ENCODE measurements around the gene SH3GLB1. TPM values are rescaled to one million over a fixed set of nuclear protein-coding genes. Genes with fewer than 3 reads are reported as not detected.

The SH3GLB1 gene
- total RNA-seq, 2 experiments from 2014 or later, result 17.7 to 37.5 TPM

- Histone ChIP-seq H3K4me3 (ENCODE audit: low read depth, low read length, poor library complexity, severe bottlenecking) (peak overlapping the region; percentile 82), H3K79me2 (ENCODE audit: insufficient read depth, low read depth, low read length) (peaks cover 38% of the 10 kb centered on the region), H3K9me3 (ENCODE audit: low read length) (no peaks in the 10 kb centered on the region), H3K4me1 (ENCODE audit: insufficient read depth, low read length, poor library complexity, severe bottlenecking) (peaks cover 30% of the 10 kb centered on the region), H3K27ac (ENCODE audit: low read depth, low read length, poor library complexity, severe bottlenecking) (peak overlapping the region; percentile 89), H4K20me1 (ENCODE audit: insufficient read depth, low read length) (peaks cover 22% of the 10 kb centered on the region; the same call in 1 of the 2 replicates), H3K9me2 (ENCODE audit: insufficient read depth, low read length) (no peaks in the 10 kb centered on the region), H3K4me2 (ENCODE audit: low read length) (peak overlapping the region; percentile 90), H3K36me3 (ENCODE audit: insufficient read depth, low read length) (peaks cover 17% of the 10 kb centered on the region), H2AFZ (ENCODE audit: low read length) (peak overlapping the region; percentile 97)
- peak; percentile 82 for DNase-seq (ENCODE audit: low spot score)
- BruUV-seq (replicated peaks), result no TSS peak
- no peak for TF ChIP-seq CTCF (conservative IDR thresholded peaks at IDR 0.05; ENCODE audit: low read length)
- TF ChIP-seq EZH2phosphoT487 (IDR thresholded peaks at IDR 0.05; ENCODE audit: borderline replicate concordance, low read depth, low read length), result no peak
- POLR2A ChIA-PET, result interaction anchor here (0.5 to 5.5 kb wide), 16 partner anchors 8 to 1618 kb away, joined by 3 to 48 read pairs (median 4); partner anchors contain the start of genes HS2ST1 and SELENOF
- CTCF ChIA-PET (ENCODE audit: unreplicated experiment), result interaction anchor here (0.6 to 1.9 kb wide), 3 partner anchors 8 to 708 kb away, joined by 3 to 4 read pairs (median 3); no protein-coding TSS in a partner anchor
- intact Hi-C loops (cut with micrococcal nuclease; ENCODE audit: unreplicated experiment), result loop anchor here (1.0 to 10.0 kb wide), 7 partner anchors 87 to 621 kb away; partner anchors contain the start of genes HS2ST1, LMO4 and SELENOF
Observed at GRCh38 chr1:86703696-86704457, 499 bp upstream of the SH3GLB1 start.

DNA sequence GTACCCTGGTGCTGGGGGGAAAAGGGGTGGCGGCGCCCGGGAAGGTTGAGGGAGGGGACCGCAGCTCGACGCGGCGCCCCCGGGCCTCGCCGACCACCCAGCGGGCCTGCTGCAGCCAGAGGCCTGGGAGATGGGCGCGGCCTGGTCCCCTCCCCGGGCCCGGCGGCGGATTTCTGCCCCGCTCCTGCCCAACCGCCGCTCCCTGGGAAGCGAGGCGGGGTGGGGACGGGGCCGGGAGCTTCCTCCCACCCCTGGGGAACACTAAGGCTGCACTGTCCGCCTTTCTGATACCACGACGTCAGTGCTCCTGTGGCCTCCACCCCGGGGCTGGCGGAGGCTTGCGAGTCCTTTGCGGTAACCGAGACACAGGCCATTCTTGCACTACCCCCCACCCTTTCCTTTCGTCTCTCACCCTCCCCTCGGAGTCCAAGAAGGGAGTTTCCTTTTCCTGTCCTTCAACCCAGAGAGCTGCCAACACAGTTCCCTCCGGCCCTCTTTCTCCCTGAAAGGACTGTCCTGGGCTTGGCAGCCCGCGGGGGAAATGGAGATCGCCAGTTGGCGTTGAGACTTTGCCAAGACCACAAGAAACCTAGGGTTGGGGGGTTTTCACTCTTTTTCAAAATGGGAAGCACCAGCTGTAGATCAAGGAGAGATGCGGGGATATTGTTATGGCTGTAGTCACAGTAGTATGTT is 742 bp downstream of the SH3GLB1 start:
- H3K36me3 ChIP-seq (ENCODE audit: insufficient read depth, low read length), result peaks cover 23% of the 10 kb centered on the region
- H2AFZ ChIP-seq (ENCODE audit: low read length), result peak overlapping the region; percentile 97; the same call in 1 of the 2 replicates
- peaks cover 30% of the 10 kb centered on the region for H3K4me1 ChIP-seq (ENCODE audit: insufficient read depth, low read length, poor library complexity, severe bottlenecking)
- H3K79me2 ChIP-seq (ENCODE audit: insufficient read depth, low read depth, low read length), result peaks cover 50% of the 10 kb centered on the region
- TF ChIP-seq CTCF (conservative IDR thresholded peaks at IDR 0.05; ENCODE audit: low read length), result no peak
- TF ChIP-seq EZH2phosphoT487 (IDR thresholded peaks at IDR 0.05; ENCODE audit: borderline replicate concordance, low read depth, low read length), result no peak
- H4K20me1 ChIP-seq (ENCODE audit: insufficient read depth, low read length), result peaks cover 30% of the 10 kb centered on the region; the same call in 1 of the 2 replicates
- no peaks in the 10 kb centered on the region for H3K9me2 ChIP-seq (ENCODE audit: insufficient read depth, low read length)
- intact Hi-C loops (cut with micrococcal nuclease; ENCODE audit: unreplicated experiment), result loop anchor here (1.0 to 10.0 kb wide), 8 partner anchors 88 to 620 kb away; partner anchors contain the start of genes HS2ST1, LMO4 and SELENOF
- peak overlapping the region; percentile 89 for H3K27ac ChIP-seq (ENCODE audit: low read depth, low read length, poor library complexity, severe bottlenecking)
- DNase-seq (ENCODE audit: low spot score), result peak; percentile 56
- peak overlapping the region; percentile 90 for H3K4me2 ChIP-seq (ENCODE audit: low read length)
- CTCF ChIA-PET (ENCODE audit: unreplicated experiment), result interaction anchor here (1.9 kb wide), 1 partner anchor 121 kb away, joined by 4 read pairs; no protein-coding TSS in a partner anchor
- H3K9me3 ChIP-seq (ENCODE audit: low read length), result no peaks in the 10 kb centered on the region
- POLR2A ChIA-PET, result interaction anchor here (0.6 to 5.5 kb wide), 16 partner anchors 10 to 412 kb away, joined by 3 to 48 read pairs (median 4); partner anchors contain the start of genes HS2ST1, ODF2L and SELENOF
- H3K4me3 ChIP-seq (ENCODE audit: low read depth, low read length, poor library complexity, severe bottlenecking), result peak overlapping the region; percentile 82
- BruUV-seq (replicated peaks), result no TSS peak
